ENCODE data around the gene SRP9. TPM values are rescaled to one million over a fixed set of nuclear protein-coding genes. Genes with fewer than 3 reads are reported as not detected.
"Not testable (repeated sequence)": the region's sequence is repeated elsewhere in the genome, so short reads cannot be mapped to it uniquely, and the experiment has no call there.

Gene SRP9
- total RNA-seq, 6 donors from 2014 or later, result 34.5 to 157 (median 125) TPM

- DNase-seq (no peak), ATAC-seq (ENCODE audit: low FRiP score in 2 of 2) (no peak)
- no peaks in the 10 kb centered on the region for H3K36me3 ChIP-seq
- 95 to 97% methylated on average over 1 of the region's 1 CpG for WGBS, 2 donors
- H3K27me3 ChIP-seq, result no peaks in the 10 kb centered on the region
- H3K4me3 ChIP-seq, result no peak overlapping the region
- TF ChIP-seq CTCF (IDR thresholded peaks at IDR 0.05) (no peak), POLR2AphosphoS5 (IDR thresholded peaks at IDR 0.05) (no peak), EP300 (IDR thresholded peaks at IDR 0.05) (no peak), POLR2A (IDR thresholded peaks at IDR 0.05) (no peak)
- no peak overlapping the region for H3K27ac ChIP-seq
- H3K4me1 ChIP-seq, result peaks cover 6 to 15% (median 11%) of the 10 kb centered on the region in 4 donors
- no peaks in the 10 kb centered on the region for H3K9me3 ChIP-seq
These were observed 28.6 kb downstream of the SRP9 start for GRCh38 chr1:225806249-225806648.

- H3K4me1 ChIP-seq, result peaks cover 11 to 20% (median 15%) of the 10 kb centered on the region in 4 donors
- DNase-seq; H3K27ac ChIP-seq; H3K9me3 ChIP-seq; H3K27me3 ChIP-seq; H3K4me3 ChIP-seq; ATAC-seq (ENCODE audit: low FRiP score in 2 of 2); H3K36me3 ChIP-seq: not testable (repeated sequence)
- WGBS, 2 donors, result 90 to 92% methylated on average over 3 of the region's 3 CpGs
These were observed 29.1 kb downstream of the SRP9 start for GRCh38 chr1:225806736-225807135.

GRCh38 chr1:225808136-225808535 is 30.5 kb downstream of the SRP9 start:
- 74 to 81% methylated on average over 5 of the region's 5 CpGs for WGBS, 2 donors
- H3K9me3 ChIP-seq, result no peaks in the 10 kb centered on the region
- no peak overlapping the region for H3K27ac ChIP-seq
- H3K4me1 ChIP-seq, result peaks cover 25 to 34% (median 29%) of the 10 kb centered on the region in 4 donors
- DNase-seq (no peak), ATAC-seq (ENCODE audit: low FRiP score in 2 of 2) (no peak)
- TF ChIP-seq CTCF (IDR thresholded peaks at IDR 0.05) (no peak), POLR2AphosphoS5 (IDR thresholded peaks at IDR 0.05) (no peak), EP300 (IDR thresholded peaks at IDR 0.05) (no peak)
- no peaks in the 10 kb centered on the region for H3K27me3 ChIP-seq
- no peaks in the 10 kb centered on the region for H3K36me3 ChIP-seq
- H3K4me3 ChIP-seq, result no peak overlapping the region

- Histone ChIP-seq H3K36me3 (no peaks in the 10 kb centered on the region), H3K9me3 (no peaks in the 10 kb centered on the region), H3K27ac (peak within 1 kb of the TSS; percentile 67 to 89 (median 83)), H3K4me1 (peaks cover 43 to 53% (median 48%) of the 10 kb centered on the region in 4 donors), H3K27me3 (no peaks in the 10 kb centered on the region), H3K4me3 (peak within 1 kb of the TSS; percentile 50 to 77 (median 59))
- WGBS, 2 donors, result 0% methylated on average over 12 to 64 of the region's 80 CpGs
- peak; percentile 93 to 98 for DNase-seq
- TF ChIP-seq POLR2A (IDR thresholded peaks at IDR 0.05) (peak in 3 of 4 donors; percentile 23 to 93 (median 74)), EP300 (IDR thresholded peaks at IDR 0.05) (no peak), POLR2AphosphoS5 (IDR thresholded peaks at IDR 0.05) (peak in 1 of 2 donors; percentile 81), CTCF (IDR thresholded peaks at IDR 0.05) (peak; percentile 10 to 64 (median 48))
- peak; percentile 89 to 94 for ATAC-seq (ENCODE audit: low FRiP score in 2 of 2)
These were observed 32.4 kb downstream of the SRP9 start, which contains the start of gene EPHX1 for GRCh38 chr1:225809842-225810578. Gene EPHX1, plus strand, starts transcription at chr1:225810124. Its CDS starts 18,606 bp downstream, at chr1:225828730.

DNA sequence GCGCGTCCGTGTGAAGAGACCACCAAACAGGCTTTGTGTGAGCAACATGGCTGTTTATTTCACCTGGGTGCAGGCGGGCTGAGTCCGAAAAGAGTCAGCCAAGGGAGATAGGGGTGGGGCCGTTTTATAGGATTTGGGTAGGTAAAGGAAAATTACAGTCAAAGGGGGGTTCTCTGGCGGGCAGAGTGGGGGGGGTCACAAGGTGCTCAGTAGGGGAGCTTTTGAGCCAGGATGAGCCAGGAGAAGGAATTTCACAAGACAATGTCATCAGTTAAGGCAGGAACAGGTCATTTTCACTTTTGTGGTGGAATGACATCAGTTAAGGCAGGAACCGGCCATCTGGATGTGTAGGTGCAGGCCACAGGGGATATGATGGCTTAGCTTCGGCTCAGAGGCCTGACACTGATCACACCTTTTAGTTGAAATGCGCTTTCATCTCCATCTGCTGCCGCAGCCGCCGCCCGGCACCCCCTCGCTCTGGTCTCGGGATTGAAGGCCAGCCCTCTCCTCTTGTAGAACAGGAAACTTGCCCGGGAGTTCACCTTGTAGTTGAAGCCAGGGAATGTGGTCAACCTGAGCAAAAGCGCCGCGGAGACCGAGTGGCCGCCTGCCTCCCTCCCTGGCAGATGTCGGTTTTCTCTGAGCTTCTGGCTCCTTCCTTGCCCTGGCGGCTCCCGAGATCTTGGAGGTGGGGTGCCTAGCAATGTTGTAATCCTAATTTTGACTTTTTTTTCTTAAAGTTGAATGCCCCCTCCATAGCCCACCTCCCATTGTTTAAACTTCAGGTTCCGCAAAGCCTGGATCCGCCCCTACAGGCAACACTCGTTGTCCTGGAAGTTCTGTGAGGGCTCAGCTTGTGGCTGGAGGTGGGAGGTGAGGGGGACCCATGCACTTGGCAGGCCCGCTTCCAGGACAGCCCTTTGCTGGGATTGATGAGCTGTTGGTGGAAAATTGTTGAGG is 33.2 kb downstream of the SRP9 start:
- Histone ChIP-seq H3K4me3 (peak overlapping the region; percentile 50 to 77 (median 59)), H3K4me1 (peaks cover 49 to 61% (median 51%) of the 10 kb centered on the region in 4 donors), H3K27ac (peak overlapping the region; percentile 67 to 89 (median 83))
- H3K9me3 ChIP-seq; H3K27me3 ChIP-seq; H3K36me3 ChIP-seq; ATAC-seq (ENCODE audit: low FRiP score in 2 of 2): not testable (repeated sequence)
- TF ChIP-seq POLR2AphosphoS5 (IDR thresholded peaks at IDR 0.05), result peak in 1 of 2 donors; percentile 22
- TF ChIP-seq POLR2A (IDR thresholded peaks at IDR 0.05), result peak in 1 of 4 donors; percentile 42
- 7 to 8% methylated on average over 16 to 26 of the region's 29 CpGs for WGBS, 2 donors
- peak; percentile 82 to 90 for DNase-seq

Measured in upper lobe of left lung (tissue), 6 donors.